ENCODE results near the gene TMPRSS3.

Gene TMPRSS3

DNA sequence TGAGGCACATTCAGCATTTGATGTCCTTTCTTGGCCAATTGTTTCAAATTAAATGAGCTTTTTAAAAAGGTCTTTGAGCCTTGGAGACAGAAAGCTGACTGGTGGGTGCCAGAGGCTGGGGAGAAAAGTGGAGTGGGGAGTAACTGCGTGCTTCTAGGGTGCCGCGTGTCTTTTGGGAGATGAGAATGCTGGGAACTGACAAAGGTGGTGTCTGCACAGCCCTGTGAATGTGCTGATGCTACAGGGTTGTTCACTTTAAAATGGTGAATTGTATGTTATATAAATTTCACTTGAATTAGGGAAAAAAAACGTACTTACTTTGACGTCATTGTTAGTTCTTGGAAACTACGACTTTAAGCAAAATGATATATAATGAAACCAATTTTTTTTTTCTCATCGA, 21.4 kb downstream of the TMPRSS3 start:
- no peak for DNase-seq

DNA sequence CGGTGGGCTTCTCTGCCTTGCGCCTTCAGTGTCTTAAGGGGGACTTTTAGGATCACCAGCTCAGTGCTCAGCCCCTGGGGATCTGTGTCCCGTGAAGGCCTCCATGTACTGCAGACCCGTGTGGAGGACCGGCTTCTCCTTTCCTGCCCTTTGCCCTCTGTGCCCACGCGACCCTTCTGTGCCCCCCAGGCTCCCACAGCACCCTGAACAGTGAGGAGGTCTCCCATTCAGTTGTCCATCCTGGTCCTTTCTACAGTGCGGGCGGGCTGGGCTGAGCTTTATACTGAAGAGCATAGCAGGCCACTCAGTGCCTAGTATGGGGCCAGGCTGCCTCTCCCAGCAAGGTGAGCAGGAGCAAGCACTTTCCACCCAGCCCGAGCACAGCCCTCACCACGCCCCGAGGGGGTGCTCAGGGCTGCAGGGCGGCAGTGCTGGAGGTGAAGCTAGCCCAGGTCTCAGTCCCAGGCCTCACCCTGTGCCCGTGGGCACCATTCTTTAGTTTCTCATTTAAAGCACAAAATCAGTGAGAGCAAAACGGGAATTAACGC, 21.9 kb downstream of the TMPRSS3 start:
- DNase-seq: no peak

- DNase-seq: no peak
Measured at GRCh38 chr21:42373196-42373907, 22.5 kb downstream of the TMPRSS3 start.

DNA sequence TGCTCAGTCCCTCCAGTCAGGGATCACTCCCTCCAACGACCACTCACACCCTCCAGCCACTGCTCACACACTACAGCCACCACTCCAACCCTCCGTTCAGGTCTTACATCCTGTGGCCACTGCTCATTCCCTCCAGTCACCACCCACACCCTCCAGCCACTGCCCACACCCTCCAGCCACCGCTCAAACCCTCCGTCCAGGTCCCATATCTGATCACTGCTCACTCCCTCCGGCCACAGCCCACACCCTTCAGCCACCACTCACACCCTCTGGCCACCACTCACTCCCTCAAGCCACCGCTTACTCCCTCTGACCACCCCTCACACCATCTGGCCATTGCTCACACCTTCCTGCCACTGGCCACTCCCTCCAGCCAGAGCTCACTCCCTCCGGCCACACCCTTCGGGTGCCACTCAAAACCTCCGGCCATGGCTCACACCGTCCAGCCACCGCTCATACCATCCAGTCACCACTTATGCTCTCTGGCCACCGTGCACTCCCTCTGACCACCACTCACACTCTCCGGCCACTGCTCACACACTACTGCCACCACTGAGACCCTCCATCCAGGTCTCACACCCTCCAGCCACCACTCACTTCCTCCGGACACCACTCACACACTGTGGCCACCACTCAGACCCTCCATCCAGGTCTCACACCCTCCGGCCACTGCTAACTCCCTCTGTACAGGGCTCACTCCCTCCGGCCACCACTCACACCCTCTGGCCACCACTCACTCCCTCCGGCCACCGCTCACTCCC, 24.8 kb downstream of the TMPRSS3 start:
- DNase-seq: no peak

GRCh38 chr21:42369821-42370220, 26.0 kb downstream of the TMPRSS3 start:
- DNase-seq: no peak

- no peak for DNase-seq
Measured at GRCh38 chr21:42367367-42368165, 28.3 kb downstream of the TMPRSS3 start.

DNA sequence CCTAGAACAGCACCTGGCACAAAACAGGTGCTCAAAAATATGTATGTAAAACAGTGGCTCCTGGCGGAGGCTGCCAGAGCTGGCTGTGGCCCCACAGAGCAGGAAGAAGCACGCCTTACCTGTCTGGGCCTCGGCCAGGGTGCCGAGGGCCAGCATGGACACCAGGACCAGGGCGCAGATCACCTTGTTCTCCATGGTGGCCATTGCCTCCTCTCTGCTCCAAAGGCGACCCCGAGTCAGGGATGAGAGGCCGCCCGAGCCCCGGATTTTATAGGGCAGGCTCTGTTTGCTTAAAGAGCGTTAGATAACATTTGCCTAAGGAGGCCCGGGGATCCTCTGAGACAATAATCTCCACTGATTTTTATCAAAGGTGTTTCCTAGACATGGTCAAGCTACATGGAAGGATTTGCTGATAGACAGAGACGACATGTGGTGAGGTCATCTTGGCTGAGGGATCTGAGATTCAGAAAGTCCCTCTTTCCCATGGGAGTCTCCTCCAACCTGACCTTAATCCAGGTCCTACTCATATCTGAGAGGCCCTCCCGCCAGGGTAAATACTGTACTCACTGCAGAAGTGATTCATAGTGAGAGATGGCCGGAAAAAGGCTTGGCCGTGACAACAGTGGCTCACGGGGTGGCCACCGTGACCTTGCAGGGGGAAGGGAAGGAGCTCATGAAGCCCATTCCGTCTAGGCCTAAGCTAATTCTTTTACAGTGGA, 29.4 kb downstream of the TMPRSS3 start, which contains the start of gene TFF1:
TSS of gene TFF1 (minus strand) at position 244 of the 719 bp plus-strand sequence. CDS start at position 204, 40 bp downstream.
- no peak for DNase-seq

- DNase-seq: no peak
Measured at GRCh38 chr21:42365770-42366169, 30.1 kb downstream of the TMPRSS3 start.

DNA sequence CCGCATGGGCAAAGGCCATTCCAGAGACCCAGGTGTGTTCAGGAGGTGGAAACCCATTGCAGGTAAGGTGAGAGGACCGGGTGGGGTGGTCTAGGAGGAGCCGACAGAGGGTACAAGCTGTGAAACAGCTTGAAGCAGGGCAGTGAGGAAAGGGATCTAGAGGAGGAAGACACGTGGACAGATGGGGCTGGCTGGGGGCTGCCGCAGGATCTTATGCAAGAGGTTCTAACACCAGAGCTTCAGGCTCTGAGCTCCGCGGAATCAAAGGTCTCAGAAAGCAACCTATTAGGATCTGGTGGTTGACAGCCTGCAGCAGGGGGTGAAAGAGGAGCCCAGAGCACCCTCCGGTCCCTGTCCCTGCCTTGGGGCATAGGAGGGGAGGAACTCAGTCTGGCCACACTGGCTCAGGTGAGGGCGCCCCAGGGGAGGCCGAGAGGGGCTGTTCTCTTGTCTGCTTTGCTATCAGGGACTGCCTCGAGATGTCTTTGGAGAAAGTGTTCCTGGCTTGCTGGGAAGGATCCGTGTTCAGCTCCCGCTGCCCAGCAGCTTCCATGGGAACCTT, 31.5 kb downstream of the TMPRSS3 start:
- DNase-seq: no peak

DNA sequence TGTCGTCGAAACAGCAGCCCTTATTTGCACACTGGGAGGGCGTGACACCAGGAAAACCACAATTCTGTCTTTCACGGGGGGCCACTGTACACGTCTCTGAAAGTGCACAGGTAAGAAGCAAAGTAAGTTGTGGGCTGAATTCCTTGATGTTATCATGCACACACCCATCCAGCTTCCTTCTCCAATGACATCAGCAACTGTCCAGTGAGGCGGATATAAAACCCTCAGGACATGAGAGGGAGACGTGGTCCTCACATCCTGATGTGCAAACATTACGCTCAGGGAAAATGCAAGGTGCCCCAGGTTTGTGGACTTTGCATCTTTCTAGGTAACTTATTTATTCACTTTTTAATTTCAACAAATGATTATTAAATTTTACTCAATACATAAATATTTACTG, 32.5 kb downstream of the TMPRSS3 start:
- DNase-seq: no peak

DNA sequence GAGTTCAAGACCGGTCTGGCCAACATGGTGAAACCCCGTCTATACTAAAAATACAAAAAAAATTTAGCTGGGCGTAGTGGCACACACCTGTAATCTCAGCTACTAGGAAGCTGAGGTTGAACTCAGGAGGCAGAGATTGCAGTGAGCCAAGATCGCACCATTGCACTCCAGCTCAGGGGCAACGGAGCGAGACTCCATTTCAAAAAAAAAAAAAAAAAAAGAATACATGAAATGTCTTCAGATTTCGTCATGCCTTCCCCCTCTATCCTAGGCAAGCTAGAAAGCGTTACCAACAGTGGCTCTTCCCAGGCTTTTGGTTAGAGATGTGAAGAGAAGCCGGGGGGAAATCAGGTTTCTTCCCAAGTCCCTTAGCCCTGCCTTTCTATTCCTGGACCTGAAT, 33.2 kb downstream of the TMPRSS3 start:
- DNase-seq: no peak

- DNase-seq: no peak
Measured at GRCh38 chr21:42362198-42362597, 33.7 kb downstream of the TMPRSS3 start.

DNA sequence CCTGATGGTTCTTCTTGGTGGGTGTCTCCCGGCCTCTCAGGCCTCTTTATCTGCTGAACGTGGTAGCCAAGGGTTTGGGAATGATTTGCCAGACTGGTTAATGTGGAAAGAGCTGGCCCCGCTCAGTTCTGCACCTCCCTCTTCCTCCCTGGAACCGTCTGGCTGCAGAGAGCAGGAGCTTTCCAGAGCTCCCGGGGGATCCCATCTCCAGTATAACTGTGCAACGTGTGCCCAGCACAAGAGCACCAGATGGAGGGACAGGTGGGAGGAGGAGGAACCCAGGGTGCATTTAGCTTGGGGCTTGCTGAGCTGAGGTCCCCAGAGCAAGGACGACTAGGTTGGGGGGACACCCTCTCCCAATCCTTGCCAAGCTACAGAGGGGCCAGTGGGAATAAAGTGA, 34.6 kb downstream of the TMPRSS3 start:
- DNase-seq: no peak

- no peak for DNase-seq
Measured at GRCh38 chr21:42360317-42360716, 35.5 kb downstream of the TMPRSS3 start.

DNA sequence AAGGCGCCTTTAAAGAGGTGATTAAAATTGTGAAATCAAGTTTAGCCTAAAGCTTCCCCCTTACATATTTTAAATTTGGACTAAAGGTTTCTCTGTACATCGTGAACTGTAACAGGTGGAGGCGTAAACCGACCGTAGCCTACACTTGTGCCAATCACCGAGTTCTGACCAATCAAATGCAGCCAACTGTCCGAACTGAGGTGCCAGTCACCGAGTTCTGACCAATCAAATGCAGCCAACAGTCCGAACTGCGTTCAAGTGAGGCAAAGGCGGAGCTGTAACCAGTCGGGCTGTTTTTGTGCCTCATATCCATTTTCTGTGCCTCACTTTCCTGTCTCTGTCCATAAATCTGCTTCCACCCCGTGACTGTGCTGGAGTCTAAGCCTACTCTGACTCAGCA, 36.9 kb downstream of the TMPRSS3 start:
- no peak for DNase-seq

GRCh38 chr21:42358261-42358660, 37.6 kb downstream of the TMPRSS3 start:
- no peak for DNase-seq

- DNase-seq: no peak
Measured at GRCh38 chr21:42357307-42357706, 38.5 kb downstream of the TMPRSS3 start.

DNA sequence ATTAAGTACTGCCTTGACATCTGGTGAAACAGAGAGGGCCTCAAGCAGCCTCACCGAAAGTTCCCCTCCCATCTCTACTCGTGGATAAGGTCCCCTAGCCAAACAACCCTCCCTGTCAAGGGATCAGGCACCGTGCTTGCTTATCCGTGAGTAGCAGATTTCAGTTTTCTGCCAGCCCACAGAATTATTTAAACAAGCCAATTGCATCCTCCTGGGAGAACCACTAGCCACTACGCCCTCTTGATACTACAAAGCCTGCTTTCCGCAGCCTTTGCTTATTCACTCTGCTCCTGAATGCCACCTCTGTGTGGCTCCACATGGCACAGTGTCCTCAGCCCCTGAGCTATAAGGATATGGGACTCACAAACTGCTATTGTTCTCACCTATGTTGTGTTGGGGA, 39.2 kb downstream of the TMPRSS3 start:
- DNase-seq: no peak

GRCh38 chr21:42356046-42356445, 39.8 kb downstream of the TMPRSS3 start:
- no peak for DNase-seq

GRCh38 chr21:42353623-42354022, 42.2 kb downstream of the TMPRSS3 start:
- DNase-seq: no peak

All from hypothalamus (tissue), 51 donors.